Erythroblast (primary cell): ENCODE data around the gene GOLGA6L7.
"Not testable (repeated sequence)": the region's sequence is repeated elsewhere in the genome, so short reads cannot be mapped to it uniquely, and the experiment has no call there.

Experiments
- GATA1 ChIP-seq: IDR thresholded peaks from 2 replicates; pipeline ENCODE4 v1.6.1; 2011; ENCODE audit warnings: low read depth, mild to moderate bottlenecking, control low read depth, low read length, moderate library complexity
- POLR2A ChIP-seq: IDR thresholded peaks from 2 replicates; pipeline ENCODE4 v1.6.1; 2011; ENCODE audit warnings: mild to moderate bottlenecking, low read length

GRCh38 chr15:28813392-28813791 is 35.1 kb downstream of the GOLGA6L7 start:
- not testable (repeated sequence) for TF ChIP-seq POLR2A, GATA1
